Measurements from ENCODE around the gene NRDC.

- TF ChIP-seq CTCF (IDR thresholded peaks at IDR 0.05) = no peak
- TF ChIP-seq POLR2A (IDR thresholded peaks at IDR 0.05) = no peak
Observed at GRCh38 chr1:51761351-51761750, 117.2 kb downstream of the NRDC start.
